ENCODE results near the gene TNFSF9.
"Not testable (repeated sequence)": the region's sequence is repeated elsewhere in the genome, so short reads cannot be mapped to it uniquely, and the experiment has no call there.

Gene TNFSF9

GRCh38 chr19:6508028-6508771 is 22.6 kb upstream of the TNFSF9 start:
- not testable (repeated sequence) for DNase-seq (ENCODE audit: low read depth)

DNA sequence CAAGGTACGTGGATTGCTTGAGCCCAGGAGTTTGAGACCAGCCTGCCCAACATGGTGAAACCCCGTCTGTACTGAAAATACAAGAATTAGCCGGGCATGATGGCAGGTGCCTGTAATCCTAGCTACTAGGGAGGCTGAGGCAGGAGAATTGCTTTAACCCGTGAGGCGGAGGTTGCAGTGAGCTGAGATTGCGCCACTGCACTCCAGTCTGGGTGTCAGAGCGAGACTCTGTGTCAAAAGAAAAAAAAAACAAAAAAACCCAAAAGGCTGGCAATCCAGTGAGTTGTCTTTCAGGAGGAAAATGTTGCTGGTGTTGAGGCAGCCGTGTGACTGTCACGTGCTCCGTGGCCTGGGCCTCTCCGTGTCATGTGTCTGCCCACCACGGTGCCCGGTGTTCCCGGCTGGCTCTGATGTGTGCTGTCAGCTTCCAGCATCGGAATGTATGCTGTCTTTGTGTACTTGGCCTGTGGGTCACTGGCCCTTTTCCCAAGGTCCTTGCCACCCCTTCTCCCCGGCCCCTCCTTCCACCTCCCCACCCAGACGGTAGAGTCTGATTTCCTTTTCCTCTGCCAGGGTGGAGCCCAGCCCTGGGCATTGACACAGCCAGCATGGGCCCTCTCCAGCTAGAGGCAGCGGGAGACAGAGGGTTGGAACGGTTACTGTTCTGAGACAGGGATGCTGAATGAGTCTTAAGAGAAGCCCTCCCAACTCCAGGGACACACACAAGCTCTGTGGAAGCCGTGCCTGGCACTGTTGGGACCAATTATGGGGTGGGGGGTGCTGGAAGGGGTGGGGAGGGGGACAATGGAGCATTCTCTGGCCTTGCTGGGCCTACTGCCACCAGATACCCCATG is 21.5 kb upstream of the TNFSF9 start:
- no peak for DNase-seq (ENCODE audit: low read depth)

DNA sequence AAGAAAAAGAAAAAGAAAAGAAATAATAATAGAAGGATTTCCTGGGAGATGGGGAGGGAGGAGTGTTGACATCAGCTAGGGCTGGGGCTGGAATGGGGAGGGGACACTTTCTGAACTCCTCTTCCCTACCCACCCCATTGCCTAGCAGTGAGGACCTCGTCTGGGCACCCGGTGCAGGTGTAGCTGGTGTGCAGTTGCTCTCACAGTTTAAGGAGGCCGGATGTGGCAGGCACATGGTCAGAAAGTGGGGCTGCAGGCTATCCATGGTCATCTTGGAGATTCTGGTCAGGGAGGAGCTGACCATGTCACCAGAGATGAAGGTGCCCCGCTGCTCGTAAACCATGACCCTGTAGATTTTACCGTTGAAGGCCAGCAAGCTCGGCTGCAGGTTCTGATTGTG is 20.2 kb upstream of the TNFSF9 start:
- DNase-seq (ENCODE audit: low read depth) = no peak

DNA sequence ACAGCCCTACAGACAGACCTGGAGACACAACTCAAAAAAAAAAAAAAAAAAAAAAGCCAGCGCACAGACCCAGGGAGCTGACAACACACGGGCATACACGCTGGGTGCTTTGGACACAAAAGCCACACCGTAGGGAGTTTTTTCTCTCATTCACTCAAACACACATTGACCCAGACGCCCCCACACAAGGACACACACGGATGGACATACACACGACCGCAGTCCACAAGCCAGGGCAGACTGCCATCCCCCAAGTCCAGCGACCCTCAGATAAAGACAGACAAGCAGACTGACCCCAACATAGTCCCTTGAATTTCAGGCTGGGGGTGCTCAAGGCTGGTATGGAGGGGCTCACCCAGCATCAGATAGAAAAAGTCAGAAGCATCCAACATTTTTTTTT is 16.7 kb upstream of the TNFSF9 start:
- no peak for DNase-seq (ENCODE audit: low read depth)

GRCh38 chr19:6514926-6515544 is 15.8 kb upstream of the TNFSF9 start:
- no peak for DNase-seq (ENCODE audit: low read depth)

- DNase-seq (ENCODE audit: low read depth) = peak; percentile 69
Observed at GRCh38 chr19:6516018-6516658, 14.7 kb upstream of the TNFSF9 start.

GRCh38 chr19:6516659-6517291 is 14.1 kb upstream of the TNFSF9 start:
- peak; percentile 30 for DNase-seq (ENCODE audit: low read depth)

- no peak for DNase-seq (ENCODE audit: low read depth)
Observed at GRCh38 chr19:6518145-6518911, 12.5 kb upstream of the TNFSF9 start.

DNA sequence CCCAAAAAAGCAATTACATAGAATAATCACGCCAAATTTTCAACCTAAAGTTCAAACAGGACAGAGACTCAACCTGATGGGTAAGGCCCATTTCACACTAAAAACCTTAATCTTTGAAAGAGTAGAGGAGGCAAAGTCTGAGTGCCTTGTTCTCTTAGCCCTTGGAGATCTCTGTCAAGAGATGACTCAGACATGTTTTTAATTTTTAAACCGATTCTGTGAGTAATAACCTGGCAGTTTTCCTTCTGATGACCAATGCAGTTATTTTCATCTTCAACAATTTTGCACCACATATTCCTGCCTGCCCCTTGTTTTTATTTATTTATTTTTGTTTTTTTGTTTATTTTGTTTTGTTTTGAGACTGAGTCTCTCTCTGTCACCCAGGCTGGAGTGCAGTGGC is 11.5 kb upstream of the TNFSF9 start:
- no peak for DNase-seq (ENCODE audit: low read depth)

DNA sequence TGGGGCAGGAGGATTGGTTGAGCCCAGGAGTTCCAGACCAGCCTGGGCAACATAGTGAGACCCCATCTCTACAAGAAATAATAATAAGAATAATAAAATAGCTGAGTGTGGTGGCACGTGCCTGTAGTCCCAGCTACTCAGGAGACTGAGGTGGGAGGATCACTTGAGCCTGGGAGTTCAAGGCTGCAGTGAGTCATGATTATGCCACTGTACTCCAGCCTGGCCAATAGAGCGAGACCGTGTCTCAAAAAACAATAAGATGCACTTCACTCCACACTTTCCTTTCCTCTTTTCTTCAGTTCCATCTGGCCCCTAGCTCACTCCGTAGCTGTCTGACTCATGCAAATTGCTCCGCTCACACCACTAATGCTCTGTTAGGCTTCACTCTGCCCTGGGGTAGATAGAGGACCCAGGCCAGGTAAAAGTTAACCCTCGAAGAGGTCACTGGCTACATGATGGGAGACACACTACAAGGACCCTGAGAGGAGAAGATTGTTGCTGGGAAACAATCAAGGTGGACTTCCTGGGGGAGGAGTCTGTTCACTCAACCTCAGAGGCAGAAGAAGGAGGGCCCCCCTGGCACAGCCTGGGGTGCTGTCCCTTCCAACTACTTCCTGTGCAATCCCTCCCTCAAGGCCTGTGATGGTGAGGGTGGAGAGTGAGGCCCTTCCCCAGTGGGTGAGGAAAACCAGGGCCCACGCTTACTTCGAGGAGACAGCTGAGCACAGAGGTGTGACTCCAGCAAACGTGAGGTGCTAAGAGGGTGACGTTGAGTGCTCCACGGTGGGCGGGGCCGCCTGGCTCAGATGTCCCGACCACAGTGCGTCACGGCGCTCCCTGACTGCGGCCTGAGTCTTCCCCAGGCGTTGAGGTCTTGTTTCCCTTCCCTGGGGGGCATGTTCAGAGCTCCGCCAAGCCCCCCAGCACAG is 8.8 kb upstream of the TNFSF9 start:
- no peak for DNase-seq (ENCODE audit: low read depth)

GRCh38 chr19:6522712-6523111 is 8.1 kb upstream of the TNFSF9 start:
- no peak for DNase-seq (ENCODE audit: low read depth)

DNA sequence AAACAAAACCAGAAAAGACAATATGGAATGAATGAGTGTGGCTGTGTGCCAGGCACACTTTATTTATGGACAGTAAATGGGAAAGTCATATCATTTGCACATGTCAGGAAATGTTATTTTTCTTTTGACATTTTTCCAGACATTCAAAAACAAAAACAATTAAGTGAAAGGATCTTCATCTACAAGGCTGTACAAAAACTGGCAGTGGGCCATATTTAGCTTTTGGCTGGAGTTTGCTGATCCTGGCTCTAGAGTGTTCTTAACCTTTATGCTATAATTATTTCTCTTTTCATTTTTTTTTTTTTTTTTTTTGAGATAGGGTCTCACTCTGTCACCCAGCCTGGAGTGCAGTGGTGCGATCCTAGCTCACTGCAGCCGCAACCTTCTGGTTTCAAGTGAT is 6.5 kb upstream of the TNFSF9 start:
- no peak for DNase-seq (ENCODE audit: low read depth)

- no peak for DNase-seq (ENCODE audit: low read depth)
Observed at GRCh38 chr19:6527893-6528543, 2.8 kb upstream of the TNFSF9 start.

DNA sequence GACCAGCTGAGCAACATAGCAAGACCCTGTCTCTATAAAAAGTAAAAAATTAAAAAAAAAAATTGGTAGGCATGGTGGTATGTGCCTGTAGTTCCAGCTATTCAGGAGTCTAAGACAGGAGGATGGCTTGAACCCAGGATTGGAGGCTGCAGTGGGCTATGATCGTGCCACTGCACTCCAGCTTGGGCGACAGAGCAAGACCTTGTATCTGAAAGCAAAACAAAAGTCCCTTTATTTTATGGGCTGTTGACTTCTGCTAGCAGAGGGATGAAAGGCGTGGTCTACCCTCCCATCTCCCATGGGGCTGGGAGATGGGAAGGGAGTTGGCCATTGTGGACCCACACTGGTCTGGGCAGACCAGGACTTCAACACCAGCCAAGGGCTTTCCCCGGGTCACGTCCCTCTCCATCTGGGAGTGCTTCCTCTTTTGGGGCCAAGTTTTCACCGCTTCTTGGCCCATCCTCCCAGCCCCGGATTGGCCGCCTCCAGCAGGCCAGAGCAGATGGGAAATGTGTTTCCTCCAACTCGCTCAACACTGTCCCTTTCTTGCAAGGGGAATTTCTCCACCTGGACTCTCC is 2.2 kb upstream of the TNFSF9 start:
- DNase-seq (ENCODE audit: low read depth) = no peak

DNA sequence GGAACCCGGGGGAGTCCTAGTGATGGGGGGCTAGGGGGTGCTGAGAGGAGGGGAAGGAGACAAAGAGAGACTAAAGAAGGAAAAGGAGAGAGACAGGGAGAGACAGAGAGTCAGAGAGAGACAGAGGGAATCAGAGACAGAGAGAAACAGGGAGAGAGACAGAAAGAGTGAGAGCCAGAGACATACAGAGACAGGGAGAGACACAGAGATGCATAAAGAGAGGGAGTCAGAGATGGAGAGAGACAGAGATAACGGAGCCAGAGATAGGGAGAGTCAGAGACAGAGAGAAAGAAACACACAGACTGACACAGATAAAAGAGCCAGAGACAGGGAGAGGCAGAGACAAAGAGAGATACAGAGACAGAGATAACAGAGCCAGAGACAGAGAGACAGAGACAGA is 1.5 kb upstream of the TNFSF9 start:
- no peak for DNase-seq (ENCODE audit: low read depth)

DNA sequence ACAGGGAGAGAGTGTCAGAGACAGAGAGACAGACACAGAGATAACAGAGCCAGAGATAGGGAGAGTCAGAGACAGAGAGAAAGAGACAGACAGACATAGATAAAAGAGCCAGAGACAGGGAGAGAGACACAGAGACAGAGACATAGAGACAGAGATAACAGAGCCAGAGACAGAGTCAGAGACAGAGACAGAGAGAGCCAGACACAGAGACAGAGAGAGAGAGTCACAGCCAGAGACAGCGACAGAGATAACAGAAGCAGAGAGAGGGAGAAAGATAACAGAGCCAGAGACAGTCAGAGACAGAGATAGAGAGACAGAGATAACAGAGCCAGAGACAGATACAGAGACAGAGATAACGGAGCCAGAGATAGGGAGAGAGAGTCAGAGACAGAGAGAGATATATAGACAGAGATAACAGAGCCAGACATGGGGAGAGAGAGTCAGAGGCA is 865 bp upstream of the TNFSF9 start:
- no peak for DNase-seq (ENCODE audit: low read depth)

DNA sequence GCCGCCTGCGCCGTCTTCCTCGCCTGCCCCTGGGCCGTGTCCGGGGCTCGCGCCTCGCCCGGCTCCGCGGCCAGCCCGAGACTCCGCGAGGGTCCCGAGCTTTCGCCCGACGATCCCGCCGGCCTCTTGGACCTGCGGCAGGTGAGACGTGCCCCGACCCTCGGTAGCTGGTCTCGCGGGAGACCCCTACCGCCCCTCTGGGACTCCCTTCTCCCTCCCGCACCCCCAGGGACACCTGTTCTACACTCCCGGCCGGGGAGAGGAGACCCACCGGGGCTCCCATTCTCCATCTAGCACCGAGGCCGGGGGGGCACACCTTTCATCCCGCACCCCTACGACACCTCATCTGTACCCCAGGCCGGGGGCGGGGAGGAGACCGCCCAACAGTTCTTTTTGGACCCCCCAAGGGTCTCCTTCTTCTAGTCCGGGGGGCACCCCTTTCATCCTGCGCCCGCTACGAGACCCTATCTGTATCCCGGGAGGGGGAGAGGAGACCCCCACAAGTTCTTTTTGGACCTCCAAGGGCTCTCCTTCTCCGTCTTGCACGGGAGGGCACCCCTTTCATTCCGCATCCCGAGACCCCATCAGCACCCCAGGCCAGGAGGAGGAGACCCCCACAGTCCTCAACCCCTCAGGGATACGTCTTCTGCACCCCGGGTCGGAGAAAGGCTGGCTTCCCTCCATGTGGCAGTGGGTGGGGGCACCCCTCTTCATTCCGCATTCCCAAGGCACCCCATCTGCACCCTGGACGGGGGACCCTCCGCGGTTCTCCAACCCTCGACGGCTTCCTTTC is 533 bp downstream of the TNFSF9 start:
- no peak for DNase-seq (ENCODE audit: low read depth)

GRCh38 chr19:6531956-6532243 is 1.1 kb downstream of the TNFSF9 start:
- DNase-seq (ENCODE audit: low read depth) = no peak
